ENCODE results near the gene ETS1. TPM values are rescaled to one million over a fixed set of nuclear protein-coding genes. Genes with fewer than 3 reads are reported as not detected.

The ETS1 gene
- total RNA-seq, 4 donors from 2014 or later = 21.9 to 78.4 (median 31.3) TPM

GRCh38 chr11:128503245-128503991 is 83.9 kb downstream of the ETS1 start:
- Histone ChIP-seq H3K4me3 (no peak overlapping the region), H3K27me3 (no peaks in the 10 kb centered on the region), H3K27ac (peak overlapping the region; percentile 29 to 98 (median 60)), H3K4me1 (peaks cover 6 to 62% (median 36%) of the 10 kb centered on the region in 4 donors), H3K36me3 (no peaks in the 10 kb centered on the region), H3K9me3 (no peaks in the 10 kb centered on the region)
- TF ChIP-seq POLR2A (IDR thresholded peaks at IDR 0.05) (no peak), CTCF (IDR thresholded peaks at IDR 0.05) (no peak)
- DNase-seq = no peak

- DNase-seq = no peak
- no peak overlapping the region for H3K4me3 ChIP-seq
- peak overlapping the region; percentile 20 to 98 (median 51) for H3K27ac ChIP-seq
- TF ChIP-seq POLR2A (IDR thresholded peaks at IDR 0.05) (no peak), CTCF (IDR thresholded peaks at IDR 0.05) (no peak)
- no peaks in the 10 kb centered on the region for H3K36me3 ChIP-seq
- H3K4me1 ChIP-seq = peaks cover 0 to 55% (median 34%) of the 10 kb centered on the region in 4 donors
- H3K9me3 ChIP-seq = no peaks in the 10 kb centered on the region
- no peaks in the 10 kb centered on the region for H3K27me3 ChIP-seq
Observed at GRCh38 chr11:128502726-128503125, 84.6 kb downstream of the ETS1 start.

GRCh38 chr11:128501632-128502549 is 85.5 kb downstream of the ETS1 start:
- Histone ChIP-seq H3K27ac (peak overlapping the region; percentile 20 to 98 (median 51)), H3K9me3 (no peaks in the 10 kb centered on the region), H3K4me3 (peak overlapping the region in 1 of 4 donors; percentile 2), H3K4me1 (peaks cover 0 to 53% (median 33%) of the 10 kb centered on the region in 4 donors), H3K36me3 (no peaks in the 10 kb centered on the region), H3K27me3 (no peaks in the 10 kb centered on the region)
- TF ChIP-seq POLR2A (IDR thresholded peaks at IDR 0.05) = no peak
- no peak for TF ChIP-seq CTCF (IDR thresholded peaks at IDR 0.05)
- DNase-seq = no peak

GRCh38 chr11:128501008-128501407 is 86.3 kb downstream of the ETS1 start:
- H3K9me3 ChIP-seq = no peaks in the 10 kb centered on the region
- DNase-seq = no peak
- no peaks in the 10 kb centered on the region for H3K36me3 ChIP-seq
- TF ChIP-seq CTCF (IDR thresholded peaks at IDR 0.05) = no peak
- TF ChIP-seq POLR2A (IDR thresholded peaks at IDR 0.05) = no peak
- H3K4me3 ChIP-seq = peak overlapping the region in 1 of 4 donors; percentile 5
- no peaks in the 10 kb centered on the region for H3K27me3 ChIP-seq
- peak overlapping the region; percentile 60 to 98 (median 66) for H3K27ac ChIP-seq
- peaks cover 0 to 58% (median 30%) of the 10 kb centered on the region in 4 donors for H3K4me1 ChIP-seq

- TF ChIP-seq POLR2A (IDR thresholded peaks at IDR 0.05) (no peak), CTCF (IDR thresholded peaks at IDR 0.05) (no peak)
- H3K9me3 ChIP-seq = no peaks in the 10 kb centered on the region
- peaks cover 0 to 58% (median 28%) of the 10 kb centered on the region in 4 donors for H3K4me1 ChIP-seq
- H3K4me3 ChIP-seq = peak overlapping the region in 1 of 4 donors; percentile 5
- no peak for DNase-seq
- no peaks in the 10 kb centered on the region for H3K27me3 ChIP-seq
- no peaks in the 10 kb centered on the region for H3K36me3 ChIP-seq
- H3K27ac ChIP-seq = peak overlapping the region; percentile 60 to 98 (median 66)
Observed at GRCh38 chr11:128500493-128500892, 86.9 kb downstream of the ETS1 start.

Data from Peyer's patch (tissue), 4 donors.